ENCODE data around the gene KIF12. TPM values are rescaled to one million over a fixed set of nuclear protein-coding genes. Genes with fewer than 3 reads are reported as not detected.

Gene KIF12
- total and polyA plus RNA-seq, 2 of the 8 experiments (the other 6 are each of a cell fraction or from before 2014, with no cell fraction given), result 2.9 to 3.9 TPM

DNA sequence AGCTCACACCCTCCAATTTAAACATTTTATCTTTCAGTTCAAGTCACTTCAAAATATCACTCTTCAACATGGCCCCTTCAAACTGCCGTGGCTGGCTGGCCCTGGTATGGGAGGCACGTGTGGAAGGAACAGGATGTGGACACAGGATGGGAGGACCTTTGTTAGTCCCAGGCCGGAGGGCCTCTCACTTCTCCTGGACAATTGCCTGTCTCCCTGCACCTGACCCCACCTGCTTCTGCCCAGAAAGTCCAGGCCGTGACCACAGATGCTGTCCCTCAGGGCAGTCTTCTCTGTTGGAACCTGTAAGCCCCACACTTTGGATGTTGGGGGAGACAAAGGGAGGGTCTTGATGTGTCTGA lies 40.4 kb downstream of the KIF12 start:
- H3K79me1 ChIP-seq (ENCODE audit: low read depth, low read length), result no peaks in the 10 kb centered on the region
- no peaks in the 10 kb centered on the region for H4K20me1 ChIP-seq (replicated peaks in 1 of 2; ENCODE audit: control insufficient read depth in 1 of 2, insufficient read depth in 2 of 2, low read length in 2 of 2)
- H3K4me3 ChIP-seq (ENCODE audit: extremely low read depth in 1 of 4, insufficient read depth in 2 of 4, low read depth in 3 of 4, low read length in 4 of 4), result no peak overlapping the region
- H3K23ac ChIP-seq (ENCODE audit: insufficient read length), result no peak overlapping the region
- no peaks in the 10 kb centered on the region for H3K23me2 ChIP-seq (ENCODE audit: low read depth, low read length)
- no peaks in the 10 kb centered on the region for H3K4me1 ChIP-seq (replicated peaks in 1 of 4; ENCODE audit: control insufficient read depth in 3 of 4, insufficient read depth in 4 of 4, low read length in 3 of 4)
- no peak overlapping the region for H4K91ac ChIP-seq (replicated peaks; ENCODE audit: insufficient read length, low read length)
- H2AFZ ChIP-seq (ENCODE audit: low read length), result no peak overlapping the region
- H2BK12ac ChIP-seq (ENCODE audit: low read depth, low read length), result no peak overlapping the region
- no peak overlapping the region for H2AK5ac ChIP-seq (ENCODE audit: low read depth, low read length)
- no peak overlapping the region for H3K56ac ChIP-seq (replicated peaks; ENCODE audit: insufficient read length, low read depth, low read length)
- no peaks in the 10 kb centered on the region for H3K79me2 ChIP-seq (ENCODE audit: control insufficient read depth in 1 of 2, insufficient read depth in 2 of 2, low read length in 2 of 2)
- H3K27me3 ChIP-seq (replicated peaks in 1 of 4; ENCODE audit: control insufficient read depth in 3 of 4, extremely low read depth in 1 of 4, insufficient read depth in 3 of 4, low read length in 3 of 4), result no peaks in the 10 kb centered on the region
- H3K18ac ChIP-seq (ENCODE audit: extremely low read depth, low read length), result no peak overlapping the region
- DNase-seq (ENCODE audit: low read depth in 1 of 2, low spot score in 2 of 2) (peak in 1 of 2 experiments; percentile 40), FAIRE-seq (no peak)
- no peak overlapping the region for H2BK20ac ChIP-seq (ENCODE audit: low read length)
- H3K9me3 ChIP-seq (ENCODE audit: insufficient read depth in 2 of 2, low read depth in 1 of 2, low read length in 1 of 2), result no peaks in the 10 kb centered on the region
- no peak overlapping the region for H3K14ac ChIP-seq (ENCODE audit: insufficient read length)
- 0 out of 8 replicates have a peak, but pooled peaks cover 0 to 3% (median 0%) of the 10 kb centered on the region in 4 experiments for H3K36me3 ChIP-seq (ENCODE audit: control insufficient read depth in 2 of 4, insufficient read depth in 4 of 4, low read length in 3 of 4)
- no peak overlapping the region for H3K4ac ChIP-seq (replicated peaks; ENCODE audit: insufficient read length, low read depth, low read length)
- H2BK5ac ChIP-seq (ENCODE audit: low read depth, low read length), result no peak overlapping the region
- H3K9ac ChIP-seq (replicated peaks in 1 of 4; ENCODE audit: extremely low read depth in 1 of 4, low read depth in 3 of 4, low read length in 3 of 4), result no peak overlapping the region
- ChIA-PET POLR2A (ENCODE audit: partially characterized antibody) (no interaction called here), CTCF (ENCODE audit: partially characterized antibody) (interaction anchor here (0.8 to 1.9 kb wide), 8 partner anchors 20 to 377 kb away, joined by 3 to 5 read pairs (median 3); partner anchors contain the start of gene AMBP)
- H2BK15ac ChIP-seq (ENCODE audit: low read length), result no peak overlapping the region
- H3K27ac ChIP-seq (ENCODE audit: low read depth, low read length), result no peak overlapping the region
- no peak overlapping the region for H2BK120ac ChIP-seq (replicated peaks; ENCODE audit: low read depth, low read length)
- H4K5ac ChIP-seq (ENCODE audit: insufficient read length, low read depth, low read length), result no peak overlapping the region
- no peak overlapping the region for H3K4me2 ChIP-seq (ENCODE audit: insufficient read depth in 1 of 2, low read depth in 2 of 2, low read length in 2 of 2)
- H4K8ac ChIP-seq (ENCODE audit: extremely low read depth, insufficient read depth, low read length), result no peak overlapping the region
- WGBS, 2 experiments (ENCODE audit: extremely low coverage in 1 of 2, insufficient coverage in 1 of 2, insufficient read length in 1 of 2, insufficient replicate concordance in 2 of 2, low coverage in 1 of 2, low lambda C conversion rate in 2 of 2, missing lambda C conversion rate in 1 of 2), result 88% methylated on average over 4 of the region's 4 CpGs; no CpG with 5 or more reads in 1 of the 2 experiments
- TF ChIP-seq SIN3A (conservative IDR thresholded peaks at IDR 0.05 in 1 of 2, IDR thresholded peaks at IDR 0.05 in 1 of 2; ENCODE audit: low read depth in 1 of 2, low read length in 2 of 2) (no peak), CHD1 (IDR thresholded peaks at IDR 0.05; ENCODE audit: low read depth, low read length) (no peak), PHF8 (conservative IDR thresholded peaks at IDR 0.05; ENCODE audit: low read depth, low read length) (no peak), CEBPB (IDR thresholded peaks at IDR 0.05; ENCODE audit: low read depth, low read length) (no peak), EGR1 (IDR thresholded peaks at IDR 0.05; ENCODE audit: borderline replicate concordance, low read depth, low read length) (no peak), POLR2A (IDR thresholded peaks at IDR 0.05; ENCODE audit: control extremely low read depth in 1 of 2, low read depth in 2 of 2, low read length in 2 of 2) (no peak), KDM4A (IDR thresholded peaks at IDR 0.05; ENCODE audit: low read depth, low read length, severe bottlenecking) (no peak), BACH1 (IDR thresholded peaks at IDR 0.05; ENCODE audit: low read length) (no peak), SP4 (IDR thresholded peaks at IDR 0.05; ENCODE audit: low read length) (no peak), RXRA (IDR thresholded peaks at IDR 0.05; ENCODE audit: insufficient read depth, low read depth, low read length) (no peak), JUND (IDR thresholded peaks at IDR 0.05; ENCODE audit: low read length) (no peak), RFX5 (IDR thresholded peaks at IDR 0.05; ENCODE audit: borderline replicate concordance, low read depth, low read length) (no peak), BCL11A (IDR thresholded peaks at IDR 0.05; ENCODE audit: low read depth in 2 of 2, low read length in 2 of 2) (no peak), SRF (IDR thresholded peaks at IDR 0.05; ENCODE audit: low read depth, low read length) (no peak), GABPA (IDR thresholded peaks at IDR 0.05; ENCODE audit: borderline replicate concordance, insufficient read depth, low read length) (no peak)

All from H1 (cell line).